Measurements from ENCODE around the gene MRNIP.

Gene MRNIP

DNA sequence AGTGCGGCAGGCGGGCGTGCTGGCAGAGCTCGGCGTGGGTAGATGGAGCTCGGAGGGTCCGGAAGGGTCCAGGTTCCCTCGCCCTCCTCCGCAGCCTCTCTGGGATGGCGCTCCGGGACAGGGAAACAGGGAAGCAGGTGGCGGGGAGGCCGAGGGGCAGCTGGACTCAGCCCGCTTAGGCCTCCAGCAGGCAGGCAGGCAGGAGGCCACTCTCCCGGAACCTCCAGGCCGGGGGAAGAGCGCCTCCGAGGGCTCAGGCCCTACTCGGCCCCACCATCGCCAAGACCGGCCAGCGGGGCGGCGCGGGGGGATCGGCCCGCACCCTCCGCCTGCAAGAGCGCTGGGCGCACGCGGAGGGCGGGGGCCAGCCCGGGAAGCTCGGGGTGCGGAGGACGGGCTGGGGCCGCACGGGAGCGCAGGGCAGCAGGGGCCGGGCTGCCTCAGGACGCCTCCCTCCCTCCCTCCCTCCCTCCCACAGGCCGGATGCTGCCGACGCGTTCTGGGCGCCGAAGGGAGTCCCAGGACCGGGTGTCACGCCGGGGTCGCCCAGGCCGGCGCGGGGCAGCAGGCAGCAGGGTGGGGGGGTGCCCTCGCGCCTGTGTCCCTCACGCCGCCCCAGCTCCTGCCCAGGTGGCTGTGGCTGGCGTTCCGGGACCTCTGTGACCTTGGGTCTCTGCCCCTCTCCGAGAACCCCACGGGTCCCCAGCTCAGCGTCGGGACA lies 52.9 kb downstream of the MRNIP start:
- peak in 11 of 58 donors; percentile 24 to 63 (median 48) for DNase-seq

DNA sequence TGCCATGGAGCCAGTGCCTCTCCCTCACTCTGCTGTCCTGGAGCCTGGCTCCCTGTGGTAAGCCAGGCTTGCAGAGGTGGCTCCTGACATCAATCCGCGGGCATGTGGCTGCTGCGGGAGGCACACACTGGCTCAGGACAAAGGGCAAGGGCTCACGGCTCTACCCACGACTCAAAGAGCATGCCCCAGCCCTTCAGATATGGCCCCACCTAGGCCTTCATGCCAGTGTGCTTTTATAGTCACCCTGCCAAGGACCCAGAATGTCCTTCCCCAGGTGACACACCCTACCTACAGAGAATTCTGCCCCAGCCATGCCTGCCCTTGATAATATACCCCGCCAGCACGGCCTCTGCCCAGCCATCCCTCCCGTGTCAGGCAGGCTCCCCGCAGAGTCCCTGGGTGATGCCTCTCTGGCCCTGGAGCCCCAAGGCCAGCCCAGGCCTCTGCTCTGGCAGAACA lies 53.5 kb downstream of the MRNIP start:
- no peak for DNase-seq

DNA sequence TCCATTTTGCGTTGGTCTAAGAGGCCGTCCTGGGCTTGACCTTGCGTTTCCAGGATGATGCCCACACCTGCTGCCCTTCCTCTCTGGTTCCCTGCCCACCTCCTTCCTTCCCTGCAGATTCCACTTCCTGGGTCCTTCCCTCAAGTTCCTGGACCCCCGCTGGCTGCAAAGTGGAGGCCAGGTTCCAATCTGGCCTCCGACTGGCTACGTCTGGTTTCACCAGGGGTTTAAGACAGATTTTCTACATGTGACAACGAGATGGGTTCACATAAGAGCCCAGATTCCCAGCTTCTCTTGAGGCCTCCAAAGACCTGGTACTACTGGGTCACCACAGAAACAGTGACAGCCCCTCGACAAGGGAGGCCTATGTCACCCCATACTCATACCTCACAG lies 54.1 kb downstream of the MRNIP start:
- no peak for DNase-seq

DNA sequence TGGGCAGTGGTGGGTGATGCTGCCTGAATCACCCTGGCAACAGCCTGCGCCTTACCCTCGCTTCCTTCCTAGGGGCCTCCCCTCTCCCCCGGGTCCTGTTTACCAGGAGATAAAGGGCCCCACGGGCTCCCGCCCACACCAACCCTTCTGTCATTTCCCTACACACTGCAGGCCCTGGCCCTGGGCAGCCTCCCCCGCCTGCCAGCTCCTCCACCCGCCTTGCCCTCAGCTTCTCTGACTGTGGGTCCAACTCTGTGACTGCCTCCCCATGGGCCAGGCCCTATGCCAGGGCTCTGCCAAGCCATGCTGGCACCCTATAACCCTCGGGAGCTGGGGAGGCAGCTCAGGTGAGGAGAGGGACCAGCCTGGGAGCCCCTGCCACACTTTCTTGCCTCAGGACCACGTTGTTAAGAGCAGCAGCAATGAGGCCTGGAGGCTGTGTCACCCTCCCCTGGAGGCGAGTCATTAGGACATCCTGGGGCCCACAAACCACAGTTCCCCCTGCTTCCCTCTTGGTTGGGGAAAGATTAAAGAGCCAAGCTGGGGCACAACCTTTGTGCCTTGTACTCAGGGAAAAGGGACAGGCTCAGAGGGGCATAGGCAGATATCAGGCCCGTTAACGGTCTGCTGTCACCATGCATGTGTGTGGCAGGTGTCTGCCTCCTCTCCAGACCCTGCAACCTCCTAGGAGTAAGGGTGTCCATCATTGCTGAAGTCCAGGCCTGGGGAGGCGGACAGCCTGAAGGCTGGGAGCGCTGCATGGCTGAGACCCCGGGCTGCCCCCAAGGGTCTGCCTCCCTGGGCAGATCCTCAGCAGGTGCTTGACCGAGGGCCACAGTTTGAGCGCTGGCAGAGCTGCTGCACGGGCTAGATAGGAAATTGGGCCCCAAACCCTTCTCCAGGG lies 54.7 kb downstream of the MRNIP start:
- DNase-seq, result no peak

DNA sequence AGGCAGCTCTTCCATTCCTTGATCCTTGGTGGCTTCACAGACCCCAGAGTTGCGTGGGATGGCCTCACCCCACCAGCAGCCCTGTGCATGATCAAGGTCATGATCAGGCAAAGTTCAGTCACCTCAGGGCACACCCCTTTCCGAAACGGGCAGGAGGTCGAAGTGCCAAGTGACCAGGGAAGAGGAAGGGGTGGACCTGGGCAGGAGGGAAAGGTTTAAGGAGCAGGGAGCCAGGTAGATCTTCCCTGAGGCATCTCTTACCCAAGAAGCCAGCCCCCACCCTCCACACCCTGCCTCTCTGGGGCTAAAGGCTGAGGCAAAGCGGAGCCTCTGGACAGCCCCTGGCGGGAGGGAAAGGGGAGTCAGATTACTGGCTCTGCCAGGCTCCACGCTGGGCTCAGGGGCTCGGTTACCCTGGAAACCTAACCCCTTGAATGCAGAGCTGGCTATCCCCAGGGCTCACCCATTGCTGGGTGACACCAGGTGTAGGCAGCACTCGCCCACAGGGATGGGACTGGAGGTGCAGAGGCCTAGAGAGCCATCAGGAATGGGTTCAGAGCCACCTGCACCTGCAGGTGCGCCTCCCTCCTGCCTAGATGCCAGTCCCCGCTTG lies 55.6 kb downstream of the MRNIP start:
- DNase-seq, result no peak

DNA sequence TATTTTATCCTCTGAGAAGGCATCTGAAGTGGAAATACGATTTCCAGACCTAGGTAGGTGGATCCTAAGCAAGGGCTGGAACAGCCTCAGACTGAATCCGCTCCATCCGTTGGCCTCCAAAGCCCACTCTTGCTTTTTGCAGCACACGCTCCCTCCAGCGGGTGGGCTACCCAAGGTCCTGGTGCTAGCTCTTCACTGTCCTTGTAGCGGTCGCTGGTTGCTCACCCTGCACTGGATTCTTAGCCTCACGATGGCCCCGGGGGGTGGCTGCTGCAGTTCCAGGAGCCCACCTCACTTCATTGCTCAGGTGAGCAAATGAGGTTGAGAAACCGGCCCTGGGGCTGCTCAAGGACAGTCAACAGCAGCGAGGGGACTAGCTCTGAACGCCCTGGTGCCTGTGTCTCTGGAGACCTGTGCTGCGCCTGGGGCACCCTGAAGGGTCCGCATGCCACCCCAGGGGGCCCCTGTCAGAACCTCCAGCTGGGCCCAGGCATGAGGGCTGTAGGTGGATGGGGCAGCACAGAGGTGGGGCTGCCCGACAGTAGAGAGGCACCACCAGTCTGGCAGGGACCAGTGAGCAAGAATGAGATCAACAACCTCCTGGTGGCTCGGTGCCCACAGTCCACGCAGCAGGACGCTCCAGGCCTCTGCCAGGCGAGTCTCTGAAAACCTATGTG lies 56.3 kb downstream of the MRNIP start:
- no peak for DNase-seq

DNA sequence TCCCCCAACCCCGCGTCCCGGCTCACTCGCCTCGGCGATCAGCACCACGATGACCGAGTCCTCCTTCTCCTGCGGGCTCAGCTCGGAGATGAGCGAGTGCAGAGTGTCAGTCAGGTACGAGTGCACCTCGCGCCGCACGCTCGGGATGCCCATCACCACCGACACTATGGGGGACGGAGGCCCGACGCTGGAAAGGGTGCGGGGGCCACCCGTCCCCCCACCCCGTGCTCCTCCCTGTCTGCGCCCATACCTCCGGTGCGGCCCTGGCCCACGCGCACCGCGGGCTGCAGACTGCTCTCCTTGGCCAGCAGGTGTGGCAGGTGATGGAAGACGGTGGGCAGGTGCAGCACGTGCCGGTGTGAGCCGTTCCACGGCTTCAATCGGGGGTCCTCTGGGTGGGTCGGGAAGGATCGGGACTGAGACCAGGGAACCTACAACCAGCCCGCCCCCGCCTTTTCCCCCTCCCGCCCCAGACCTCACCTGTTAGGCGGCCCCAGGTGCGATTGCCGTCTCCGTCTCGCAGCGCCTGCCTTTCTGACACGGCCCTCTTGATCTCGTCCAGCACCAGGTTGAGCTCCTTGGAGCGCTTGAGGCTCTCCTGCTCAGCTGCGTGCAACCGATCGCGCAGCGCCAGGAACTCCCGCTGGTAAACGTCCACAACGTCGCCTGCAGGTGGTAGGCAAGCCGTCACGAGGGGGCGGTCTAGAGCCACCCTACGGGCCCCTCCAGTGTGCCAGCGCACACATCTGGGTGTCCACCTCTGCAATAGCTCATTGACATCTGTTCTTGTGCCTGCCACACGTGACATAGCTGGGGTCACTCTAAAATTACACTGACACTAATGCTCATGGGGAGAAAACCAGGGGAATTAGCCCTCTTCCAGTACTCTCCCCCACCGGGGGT lies 57.1 kb downstream of the MRNIP start:
- DNase-seq, result peak in 17 of 58 donors; percentile 21 to 58 (median 32)

DNA sequence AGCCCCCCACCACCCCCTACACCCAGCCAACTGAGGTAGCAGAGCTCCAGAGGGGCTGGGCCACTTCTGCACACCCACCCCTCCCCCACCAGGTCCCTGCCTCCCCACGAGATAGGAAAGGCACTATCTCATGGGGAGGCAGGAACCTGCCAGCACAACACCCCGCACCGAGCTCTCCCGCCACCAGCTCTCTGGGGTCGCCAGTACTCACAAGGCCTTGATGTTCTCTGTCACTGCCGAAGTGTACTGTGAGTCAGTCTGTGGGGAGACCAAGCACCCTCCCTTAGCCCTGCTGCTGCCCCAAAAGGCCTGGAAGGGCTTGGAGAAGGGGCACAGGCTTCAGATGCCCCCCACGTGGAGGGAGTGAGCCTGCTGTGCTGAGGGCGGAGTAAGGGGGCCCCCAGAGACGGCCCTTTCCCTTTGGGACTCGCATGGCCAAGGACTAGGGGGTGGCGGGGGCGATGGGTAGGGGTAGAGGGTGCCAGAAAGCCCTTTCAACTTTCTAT lies 57.9 kb downstream of the MRNIP start:
- DNase-seq, result no peak

DNA sequence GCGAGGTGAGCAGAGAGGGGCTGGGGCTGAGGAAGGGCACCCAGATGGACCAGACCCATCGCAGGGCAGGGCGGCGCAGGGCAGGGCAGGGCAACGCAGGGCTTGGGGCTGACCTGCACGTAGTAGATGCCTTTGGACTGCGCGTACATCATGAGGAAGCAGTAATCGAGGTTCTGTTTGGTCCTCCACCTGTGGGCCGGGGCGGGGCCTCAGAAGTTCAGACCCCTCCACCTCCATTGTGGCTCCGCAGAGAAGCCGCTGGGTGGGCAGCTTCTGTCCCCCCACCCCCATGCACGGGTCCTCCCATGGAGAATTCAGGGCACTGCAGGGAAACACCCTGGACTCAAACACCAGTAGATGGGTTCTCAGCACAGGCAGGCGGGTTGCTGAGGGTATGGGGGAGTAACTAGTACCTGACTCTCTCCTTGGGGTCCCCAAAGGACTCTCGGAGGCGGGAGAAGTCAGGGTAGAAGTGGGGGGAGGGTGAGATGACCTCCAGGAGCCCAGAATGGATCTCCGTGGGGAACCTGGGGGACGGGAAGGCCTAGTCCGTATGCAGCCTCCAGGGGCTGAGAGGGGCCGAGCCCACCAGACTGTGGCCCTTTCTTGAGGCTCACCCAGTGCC lies 58.4 kb downstream of the MRNIP start:
- DNase-seq, result no peak

DNA sequence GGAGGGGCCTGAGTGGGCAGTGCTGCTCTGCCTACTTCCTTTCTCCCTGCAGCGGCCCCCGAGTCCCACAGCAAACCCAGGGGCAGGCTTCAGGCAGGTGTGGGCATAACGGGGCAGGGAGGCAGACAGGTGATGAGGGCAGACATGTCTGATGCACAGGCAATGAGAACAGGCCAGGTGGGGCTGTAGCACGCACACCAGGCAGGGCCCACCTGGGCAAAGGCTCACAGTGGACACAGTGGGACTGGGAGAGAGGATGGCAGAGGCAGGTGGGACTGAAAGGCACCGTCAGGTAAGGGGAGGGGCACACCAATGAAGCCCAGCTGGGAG lies 59.0 kb downstream of the MRNIP start:
- no peak for DNase-seq

DNA sequence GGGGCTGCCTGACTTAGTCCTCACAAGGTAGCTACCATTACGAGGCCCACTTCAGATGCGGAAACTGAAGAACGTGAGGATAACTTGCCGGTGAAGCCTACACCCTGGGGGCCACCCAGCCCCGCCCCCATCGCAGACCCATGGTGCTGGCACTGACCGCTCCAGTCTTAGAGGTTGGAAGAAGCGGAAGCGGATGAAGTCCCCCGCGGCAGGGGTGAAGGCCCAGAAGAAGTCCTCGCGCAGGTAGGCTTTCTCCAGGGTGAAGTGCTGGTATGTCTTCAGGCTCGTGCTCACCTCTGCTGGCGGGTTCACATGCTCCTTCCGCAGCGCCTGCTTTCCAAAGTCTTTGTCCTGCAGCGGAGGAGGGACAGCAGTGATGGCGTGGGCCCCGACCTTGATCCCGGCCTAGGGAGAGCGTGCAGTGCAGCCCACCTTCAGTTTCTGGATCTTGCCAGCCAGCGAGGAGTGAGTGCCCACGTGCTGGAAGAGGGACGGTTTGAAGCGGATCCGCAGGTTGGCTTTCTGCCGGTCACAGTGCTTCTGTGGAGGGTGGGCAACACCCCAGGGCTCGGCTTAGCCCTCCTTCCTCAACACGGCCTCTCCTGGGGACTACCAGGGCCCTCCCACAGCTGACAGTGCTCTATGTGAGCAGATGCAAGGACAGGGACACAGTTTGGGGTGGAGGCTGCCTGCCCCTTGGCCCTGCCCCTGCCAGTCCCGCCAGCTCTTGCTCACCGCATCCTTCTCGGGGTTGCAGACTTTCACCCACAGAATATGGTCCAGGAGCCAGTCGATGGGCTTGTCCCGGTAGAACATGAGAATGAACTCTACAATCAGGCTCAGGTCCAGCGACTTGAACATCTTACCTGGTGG lies 59.6 kb downstream of the MRNIP start:
- DNase-seq, result no peak

DNA sequence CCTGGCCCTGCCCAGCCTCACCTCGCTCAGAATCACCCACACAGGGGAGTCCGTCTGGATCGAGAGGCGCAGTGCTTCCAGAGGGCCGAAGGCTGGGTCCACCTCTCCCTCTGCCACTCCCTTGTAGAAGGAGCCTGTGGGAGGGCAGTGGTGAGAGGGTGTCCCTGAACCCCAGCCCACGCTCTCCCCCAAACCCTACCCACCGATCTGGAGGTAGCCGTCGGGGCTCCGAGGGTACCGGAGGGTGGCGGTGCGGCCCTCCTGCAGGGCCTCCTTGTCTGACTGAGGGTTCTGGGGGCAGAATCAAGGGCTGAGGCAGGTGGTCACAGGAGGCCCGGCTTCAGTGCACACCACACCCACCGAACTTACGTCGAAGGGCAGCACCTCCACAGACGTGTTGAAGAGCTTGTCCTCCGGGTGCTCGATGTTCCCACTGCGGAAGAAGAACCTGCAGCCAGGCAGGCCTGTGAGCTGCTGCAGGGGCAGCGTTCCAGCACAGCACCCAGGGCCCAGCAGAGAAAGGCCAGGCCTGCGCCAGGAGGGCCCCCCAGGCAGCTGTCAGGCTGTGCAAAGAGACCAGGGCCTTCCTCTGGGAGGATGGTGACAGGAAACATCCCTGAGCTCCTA lies 60.4 kb downstream of the MRNIP start:
- no peak for DNase-seq

DNA sequence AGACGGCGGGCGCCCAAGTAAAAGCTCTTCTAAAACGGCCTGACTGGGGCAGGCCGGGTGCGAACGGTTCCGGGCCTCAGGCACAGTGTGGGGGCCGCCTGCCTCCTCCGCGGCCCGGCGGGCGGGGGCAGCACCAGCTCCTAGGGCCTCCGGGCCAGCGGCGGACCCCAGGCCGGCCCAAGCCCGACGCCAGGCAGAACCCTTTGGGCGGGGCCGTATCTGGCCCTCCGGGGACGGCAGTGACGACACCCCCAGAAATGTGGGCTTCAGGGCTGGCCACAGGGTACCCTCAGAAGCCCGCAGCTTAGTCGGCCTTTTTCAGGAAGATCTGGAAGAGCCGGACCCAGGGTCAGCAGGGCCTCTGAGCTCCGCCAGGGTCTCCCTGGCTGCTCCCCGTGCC lies 60.9 kb downstream of the MRNIP start:
- DNase-seq, result no peak

DNA sequence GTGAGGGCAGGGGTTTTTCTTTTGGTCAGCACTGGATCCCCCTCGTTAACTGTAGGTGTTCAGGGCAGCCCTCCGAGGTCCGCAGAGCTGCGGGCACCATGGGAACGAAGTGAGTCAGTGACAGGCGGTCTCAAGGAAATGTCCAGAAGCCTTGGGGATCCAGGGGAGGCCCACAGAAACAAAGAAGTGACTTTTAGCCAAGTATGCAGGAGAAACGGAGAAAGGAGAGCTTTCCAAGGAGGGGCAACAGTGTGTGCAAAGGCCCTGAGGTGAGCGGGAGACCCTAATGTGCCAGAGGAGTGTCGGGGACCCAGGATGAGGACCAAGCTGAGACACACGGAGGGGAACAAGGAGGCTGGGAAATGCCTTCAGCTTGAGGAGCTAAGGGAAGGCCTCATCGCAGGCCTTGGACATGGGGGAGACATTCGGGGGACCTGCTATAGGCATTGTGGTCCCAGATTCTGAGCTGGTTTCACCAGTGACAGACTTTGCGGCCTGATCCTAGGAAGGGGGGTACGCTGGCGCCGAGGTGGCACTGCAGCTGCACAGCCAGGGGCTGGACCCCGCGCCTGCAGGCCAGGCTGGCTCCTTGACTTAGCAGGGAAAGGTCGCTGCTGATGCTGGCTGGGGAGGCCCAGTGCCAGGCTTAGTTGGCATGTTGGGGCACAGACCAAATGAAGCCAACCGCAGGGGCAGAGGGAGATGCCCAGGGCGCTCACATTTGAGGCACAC lies 61.6 kb downstream of the MRNIP start:
- no peak for DNase-seq

DNA sequence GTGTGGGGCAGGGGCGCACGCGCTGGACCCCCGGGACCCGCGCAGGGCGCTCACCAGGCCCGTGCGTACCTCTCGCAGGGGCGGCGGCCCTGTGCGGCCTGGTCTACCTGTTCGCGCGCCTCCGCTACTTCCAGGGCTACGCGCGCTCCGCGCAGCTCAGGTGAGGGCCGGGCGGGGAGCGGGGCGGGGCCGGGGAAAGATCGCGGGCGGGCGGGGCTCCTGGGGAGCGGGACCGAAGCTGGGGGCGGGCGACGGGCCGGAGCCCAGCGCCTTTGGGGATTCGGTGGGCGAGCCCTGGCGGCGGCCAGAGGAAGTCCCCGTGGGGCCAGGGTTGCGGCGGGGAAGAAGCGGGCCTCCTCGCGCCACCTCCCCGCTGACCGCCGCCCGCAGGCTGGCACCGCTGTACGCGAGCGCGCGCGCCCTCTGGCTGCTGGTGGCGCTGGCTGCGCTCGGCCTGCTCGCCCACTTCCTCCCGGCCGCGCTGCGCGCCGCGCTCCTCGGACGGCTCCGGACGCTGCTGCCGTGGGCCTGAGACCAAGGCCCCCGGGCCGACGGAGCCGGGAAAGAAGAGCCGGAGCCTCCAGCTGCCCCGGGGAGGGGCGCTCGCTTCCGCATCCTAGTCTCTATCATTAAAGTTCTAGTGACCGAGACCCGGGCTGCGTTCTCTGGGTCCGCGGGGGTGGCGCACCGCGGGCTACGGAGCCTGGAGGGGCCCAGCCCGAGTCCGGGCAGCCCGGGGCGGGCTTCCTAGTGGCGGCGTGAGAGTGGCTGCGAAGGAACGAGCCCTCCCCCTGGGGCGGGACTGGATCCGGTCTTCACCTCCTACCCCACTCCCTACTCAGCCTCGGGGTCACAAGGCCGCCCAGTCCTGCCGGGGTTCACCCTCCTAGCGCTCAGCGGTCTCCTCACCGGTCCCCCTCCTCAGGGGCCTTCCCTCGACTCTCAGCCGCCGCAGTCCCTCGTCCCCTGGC lies 62.5 kb downstream of the MRNIP start:
- DNase-seq, result peak in 50 of 58 donors; percentile 10 to 84 (median 60)

All from anterior cingulate cortex (tissue), 58 donors.